ENCODE data around the gene EHD1. TPM values are rescaled to one million over a fixed set of nuclear protein-coding genes. Genes with fewer than 3 reads are reported as not detected.

Gene EHD1
- total RNA-seq, 4 donors from 2014 or later, result 53.5 to 90.7 (median 67.4) TPM

- DNase-seq, result no peak
- Histone ChIP-seq H3K9me3 (no peaks in the 10 kb centered on the region), H3K4me3 (replicated peaks in 1 of 3) (no peak overlapping the region), H3K4me1 (no peaks in the 10 kb centered on the region), H3K27me3 (no peaks in the 10 kb centered on the region), H3K36me3 (peaks cover 40 to 51% of the 10 kb centered on the region in 2 donors), H3K27ac (no peak overlapping the region)
- intact Hi-C loops (cut with DNase I), result no loop called here
- 89 to 93% methylated on average over 13 to 14 of the region's 14 CpGs for whole genome bisulfite sequencing, 2 donors
- TF ChIP-seq CTCF (IDR thresholded peaks at IDR 0.05) (no peak), POLR2A (IDR thresholded peaks at IDR 0.05) (no peak)
Measured at GRCh38 chr11:64900263-64900678, 21.9 kb upstream of the EHD1 start.

- H3K4me3 ChIP-seq (replicated peaks in 1 of 3), result no peak overlapping the region
- peaks cover 0 to 3% of the 10 kb centered on the region in 2 donors for H3K4me1 ChIP-seq
- intact Hi-C loops (cut with DNase I), result loop anchor here (10.0 kb wide), 1 partner anchor 114 kb away; no protein-coding TSS in a partner anchor
- no peaks in the 10 kb centered on the region for H3K27me3 ChIP-seq
- 91 to 98% methylated on average over 8 to 13 of the region's 19 CpGs for WGBS, 2 donors
- no peak overlapping the region for H3K27ac ChIP-seq
- no peak for DNase-seq
- peaks cover 36 to 43% of the 10 kb centered on the region in 2 donors for H3K36me3 ChIP-seq
- TF ChIP-seq POLR2A (IDR thresholded peaks at IDR 0.05), result no peak
- TF ChIP-seq CTCF (IDR thresholded peaks at IDR 0.05), result no peak
- H3K9me3 ChIP-seq, result no peaks in the 10 kb centered on the region
Measured at GRCh38 chr11:64898541-64898940, 20.1 kb upstream of the EHD1 start.

GRCh38 chr11:64898076-64898445, 19.6 kb upstream of the EHD1 start:
- Histone ChIP-seq H3K4me1 (peaks cover 0 to 3% of the 10 kb centered on the region in 2 donors), H3K36me3 (peaks cover 31 to 40% of the 10 kb centered on the region in 2 donors), H3K9me3 (no peaks in the 10 kb centered on the region), H3K27me3 (no peaks in the 10 kb centered on the region), H3K27ac (no peak overlapping the region), H3K4me3 (replicated peaks in 1 of 3) (no peak overlapping the region)
- TF ChIP-seq POLR2A (IDR thresholded peaks at IDR 0.05) (no peak), CTCF (IDR thresholded peaks at IDR 0.05) (no peak)
- 95% methylated on average over 4 to 7 of the region's 9 CpGs for WGBS, 2 donors
- intact Hi-C loops (cut with DNase I), result loop anchor here (10.0 kb wide), 1 partner anchor 113 kb away; no protein-coding TSS in a partner anchor
- DNase-seq, result no peak

GRCh38 chr11:64897381-64898075, 19.1 kb upstream of the EHD1 start:
- H3K4me1 ChIP-seq, result peaks cover 0 to 3% of the 10 kb centered on the region in 2 donors
- no peak for DNase-seq
- H3K27ac ChIP-seq, result no peak overlapping the region
- intact Hi-C loops (cut with DNase I), result loop anchor here (10.0 kb wide), 1 partner anchor 113 kb away; no protein-coding TSS in a partner anchor
- TF ChIP-seq CTCF (IDR thresholded peaks at IDR 0.05) (no peak), POLR2A (IDR thresholded peaks at IDR 0.05) (no peak)
- WGBS, 2 donors, result 94 to 96% methylated on average over 10 to 15 of the region's 19 CpGs
- H3K4me3 ChIP-seq (replicated peaks in 1 of 3), result no peak overlapping the region
- peaks cover 26 to 34% of the 10 kb centered on the region in 2 donors for H3K36me3 ChIP-seq
- H3K27me3 ChIP-seq, result no peaks in the 10 kb centered on the region
- no peaks in the 10 kb centered on the region for H3K9me3 ChIP-seq

GRCh38 chr11:64896448-64897022, 18.1 kb upstream of the EHD1 start:
- no peak for DNase-seq
- H3K4me1 ChIP-seq, result peaks cover 0 to 3% of the 10 kb centered on the region in 2 donors
- TF ChIP-seq CTCF (IDR thresholded peaks at IDR 0.05) (no peak), POLR2A (IDR thresholded peaks at IDR 0.05) (no peak)
- no peaks in the 10 kb centered on the region for H3K9me3 ChIP-seq
- H3K36me3 ChIP-seq, result peaks cover 16 to 25% of the 10 kb centered on the region in 2 donors
- H3K27me3 ChIP-seq, result no peaks in the 10 kb centered on the region
- no peak overlapping the region for H3K4me3 ChIP-seq (replicated peaks in 1 of 3)
- 89 to 95% methylated on average over 10 to 13 of the region's 14 CpGs for WGBS, 2 donors
- intact Hi-C loops (cut with DNase I), result loop anchor here (10.0 kb wide), 1 partner anchor 112 kb away; no protein-coding TSS in a partner anchor
- no peak overlapping the region for H3K27ac ChIP-seq

Data from thyroid gland (tissue), 4 donors.